DND-41 (cell line): Measurements from ENCODE around the gene RNPEPL1.

Experiments
- ATAC-seq: fragments of 200-7000 bp; cut with Tn5 transposase; 3 replicates; pipeline ENCODE4 v1.9.1; 2021; ENCODE audit warnings: low read depth; ENCODE audit not compliant: insufficient read depth
- DNase-seq: peaks from one replicate; pipeline ENCODE4 v3.0.0-alpha.2; 2020
- H2AFZ ChIP-seq: 2 replicates; pipeline ENCODE4 v1.6.0; 2012; ENCODE audit warnings: low read depth, low read length
- H3K27ac ChIP-seq: 2 replicates; pipeline ENCODE4 v1.5.1; 2012; ENCODE audit warnings: low read length, inconsistent platforms
- H3K27me3 ChIP-seq: fragments of 200-600 bp; sonication (generic); 2 replicates; pipeline ENCODE4 v1.6.0; 2012; ENCODE audit warnings: low read length, mild to moderate bottlenecking, inconsistent platforms; ENCODE audit not compliant: insufficient read depth, poor library complexity
- H3K36me3 ChIP-seq: 2 replicates; pipeline ENCODE4 v1.5.1; 2012; ENCODE audit warnings: low read length, inconsistent platforms; ENCODE audit not compliant: insufficient read depth
- H3K4me1 ChIP-seq: 2 replicates; pipeline ENCODE4 v1.5.1; 2012; ENCODE audit warnings: mild to moderate bottlenecking, low read length; ENCODE audit not compliant: insufficient read depth
- H3K4me2 ChIP-seq: 2 replicates; pipeline ENCODE4 v1.6.0; 2012; ENCODE audit warnings: mild to moderate bottlenecking, moderate library complexity, low read length, inconsistent platforms; ENCODE audit not compliant: insufficient read depth
- H3K4me3 ChIP-seq, 2 experiments: fragments of 200-600 bp in 1 of 2; shearing (Covaris generic) in 1 of 2; 2 replicates each; pipeline ENCODE4 v1.5.1; 2012 to 2016; ENCODE audit warnings: inconsistent platforms in 2 of 2, low read length in 2 of 2, mild to moderate bottlenecking in 2 of 2, low read depth in 1 of 2, moderate library complexity in 1 of 2
- H3K79me2 ChIP-seq: 2 replicates; pipeline ENCODE4 v1.6.0; 2012; ENCODE audit warnings: low read length, inconsistent platforms; ENCODE audit not compliant: insufficient read depth
- H3K9ac ChIP-seq: 2 replicates; pipeline ENCODE4 v1.6.0; 2012; ENCODE audit warnings: low read depth, mild to moderate bottlenecking, inconsistent platforms, low read length, moderate library complexity
- H3K9me3 ChIP-seq: 2 replicates; pipeline ENCODE4 v1.5.1; 2012; ENCODE audit warnings: low read length, moderate library complexity, mild to moderate bottlenecking, inconsistent platforms; ENCODE audit not compliant: insufficient read depth, severe bottlenecking
- H4K20me1 ChIP-seq: 2 replicates; pipeline ENCODE4 v1.6.0; 2012; ENCODE audit warnings: low read length; ENCODE audit not compliant: insufficient read depth
- CTCF ChIP-seq: IDR thresholded peaks from 2 replicates; pipeline ENCODE4 v1.5.1; 2012; ENCODE audit warnings: borderline replicate concordance, low read length, moderate library complexity, mild to moderate bottlenecking; ENCODE audit not compliant: poor library complexity, severe bottlenecking; ENCODE audit errors: extremely low read depth
- EZH2 ChIP-seq: IDR thresholded peaks from 3 replicates; pipeline ENCODE4 v1.6.1; 2012; ENCODE audit warnings: borderline replicate concordance, low read depth, mild to moderate bottlenecking, moderate library complexity, low read length, inconsistent platforms; ENCODE audit not compliant: severe bottlenecking

RNPEPL1 gene

DNA sequence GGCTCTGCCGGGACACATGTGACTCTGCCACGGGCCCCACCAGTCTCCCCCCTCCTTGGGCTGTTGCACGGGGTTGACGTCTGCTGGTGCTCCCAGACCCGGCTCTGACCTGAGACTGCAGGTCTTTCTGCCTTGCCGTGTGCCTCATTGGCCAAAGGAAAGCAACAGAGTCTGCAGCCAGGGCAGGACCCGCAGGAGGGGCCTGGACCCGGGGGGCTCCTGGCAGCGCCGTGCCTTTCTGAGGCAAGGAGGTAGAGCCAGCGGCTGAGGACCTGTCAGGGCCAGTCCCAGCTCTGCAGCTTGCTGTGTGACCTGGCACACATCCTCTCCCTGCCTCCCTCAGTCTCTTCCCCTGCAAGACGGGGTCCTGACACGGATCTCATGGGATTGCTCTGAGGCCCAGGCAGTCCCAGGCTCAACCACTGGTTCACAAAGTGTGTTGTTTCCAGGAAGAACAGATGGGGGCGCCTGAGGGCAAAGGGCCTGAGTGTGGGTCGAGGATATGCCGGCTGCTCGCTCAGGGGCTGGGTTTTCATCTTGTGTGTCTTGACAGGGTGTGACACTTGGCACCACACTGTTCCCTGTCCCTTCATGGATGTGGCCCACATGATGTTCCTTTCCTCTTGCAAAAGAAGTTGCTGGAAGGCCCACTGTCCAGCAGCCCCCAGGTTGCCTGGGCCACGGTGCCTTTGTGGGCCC is 27.2 kb downstream of the RNPEPL1 start:
- peak; percentile 33 for DNase-seq
- TF ChIP-seq CTCF: peak; percentile 50
- TF ChIP-seq EZH2: no peak
- Histone ChIP-seq H3K9me3 (no peaks in the 10 kb centered on the region), H2AFZ (no peak overlapping the region), H4K20me1 (peaks cover 81% of the 10 kb centered on the region), H3K4me2 (no peak overlapping the region), H3K79me2 (peaks cover 40% of the 10 kb centered on the region), H3K27ac (no peak overlapping the region), H3K4me3 (no peak overlapping the region), H3K36me3 (peaks cover 87% of the 10 kb centered on the region), H3K9ac (no peak overlapping the region), H3K4me1 (no peaks in the 10 kb centered on the region), H3K27me3 (no peaks in the 10 kb centered on the region)
- peak; percentile 57; the same call in 2 of the 3 replicates for ATAC-seq

DNA sequence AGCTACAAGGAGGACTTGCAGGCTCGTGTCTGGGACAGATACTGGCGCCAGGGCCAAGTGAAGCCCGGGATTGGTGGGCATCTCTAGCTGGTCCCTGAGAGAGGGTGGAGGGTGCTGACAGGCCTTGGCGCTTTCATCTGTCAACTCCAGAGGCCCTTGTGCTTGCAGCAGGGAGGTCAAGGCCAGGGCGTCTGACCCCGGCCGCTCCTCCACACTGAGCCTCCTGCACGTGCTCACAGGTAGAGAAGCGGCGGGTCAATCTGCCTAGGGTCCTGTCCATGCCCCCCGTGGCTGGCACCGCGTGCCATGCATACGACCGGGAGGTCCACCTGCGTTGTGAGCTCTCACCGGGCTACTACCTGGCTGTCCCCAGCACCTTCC is 27.8 kb downstream of the RNPEPL1 start:
- Histone ChIP-seq H3K4me2 (no peak overlapping the region), H3K9ac (no peak overlapping the region), H3K36me3 (peaks cover 83% of the 10 kb centered on the region), H3K27me3 (no peaks in the 10 kb centered on the region), H3K79me2 (peaks cover 34% of the 10 kb centered on the region), H2AFZ (no peak overlapping the region), H4K20me1 (peaks cover 75% of the 10 kb centered on the region), H3K27ac (no peak overlapping the region), H3K4me1 (no peaks in the 10 kb centered on the region), H3K4me3 (no peak overlapping the region), H3K9me3 (no peaks in the 10 kb centered on the region)
- ATAC-seq (no peak), DNase-seq (no peak)
- TF ChIP-seq CTCF (no peak), EZH2 (no peak)

DNA sequence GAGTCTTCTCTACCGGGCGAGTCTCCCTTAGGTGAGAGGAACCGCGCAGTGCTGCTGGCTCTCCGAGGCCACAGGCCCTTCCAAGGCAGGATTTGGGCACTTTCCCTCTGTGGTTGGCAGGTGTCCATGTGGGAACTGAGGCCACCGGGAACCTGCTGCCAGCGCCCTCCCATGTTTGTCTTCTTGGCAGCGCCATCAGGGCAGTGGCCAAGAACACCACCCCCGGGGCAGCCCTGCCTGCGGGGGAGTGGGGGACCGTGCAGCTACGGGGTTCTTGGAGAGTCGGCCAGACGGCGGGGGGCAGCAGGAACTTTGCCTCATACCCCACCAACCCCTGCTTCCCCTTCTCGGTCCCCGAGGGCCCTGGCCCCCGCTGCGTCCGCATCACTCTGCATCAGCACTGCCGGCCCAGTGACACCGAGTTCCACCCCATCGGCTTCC is 28.2 kb downstream of the RNPEPL1 start:
- Histone ChIP-seq H3K4me2 (no peak overlapping the region), H3K9ac (no peak overlapping the region)
- no peak for DNase-seq

More for the DNA sequence above, 28.2 kb downstream of the RNPEPL1 start:
- no peaks in the 10 kb centered on the region for H3K4me1 ChIP-seq
- no peak overlapping the region for H2AFZ ChIP-seq
- H3K36me3 ChIP-seq: peaks cover 78% of the 10 kb centered on the region
- peaks cover 71% of the 10 kb centered on the region for H4K20me1 ChIP-seq
- no peaks in the 10 kb centered on the region for H3K27me3 ChIP-seq
- H3K27ac ChIP-seq: no peak overlapping the region
- no peak overlapping the region for H3K4me3 ChIP-seq
- no peaks in the 10 kb centered on the region for H3K9me3 ChIP-seq
- ATAC-seq: no peak
- peaks cover 30% of the 10 kb centered on the region for H3K79me2 ChIP-seq
- TF ChIP-seq CTCF: no peak
- TF ChIP-seq EZH2: no peak
